ENCODE measurements around the gene CXCL10. TPM values are rescaled to one million over a fixed set of nuclear protein-coding genes. Genes with fewer than 3 reads are reported as not detected.

Gene CXCL10
- total and polyA plus RNA-seq, 4 experiments from 2014 or later = 0.39 to 0.76 (median 0.42) TPM; not detected in 1

GRCh38 chr4:76013540-76013939, 9.8 kb downstream of the CXCL10 start:
- Mint-ChIP-seq H3K36me3 (no peaks in the 10 kb centered on the region), H3K27ac (no peak overlapping the region), H3K9me3 (no peaks in the 10 kb centered on the region), H3K4me3 (no peak overlapping the region), H3K27me3 (peaks cover 0 to 3% of the 10 kb centered on the region in 2 donors), H3K4me1 (no peaks in the 10 kb centered on the region)
- DNase-seq = no peak
- no peaks in the 10 kb centered on the region for H3K36me3 ChIP-seq (ENCODE audit: insufficient read depth, low read length)
- no peaks in the 10 kb centered on the region for H3K4me1 ChIP-seq (ENCODE audit: insufficient read depth, low read length)
- CTCF ChIA-PET (ENCODE audit: partially characterized antibody) = interaction anchor here (1.5 kb wide), 1 partner anchor 53 kb away, joined by 3 read pairs; no protein-coding TSS in a partner anchor
- POLR2A ChIA-PET (ENCODE audit: partially characterized antibody) = no interaction called here
- H3K27ac ChIP-seq (ENCODE audit: low read depth, low read length) = no peak overlapping the region
- no peaks in the 10 kb centered on the region for H3K27me3 ChIP-seq (ENCODE audit: insufficient read depth, low read length)
- intact Hi-C loops (cut with micrococcal nuclease) = no loop called here
- no peaks in the 10 kb centered on the region for H3K9me3 ChIP-seq (ENCODE audit: control insufficient read depth in 1 of 2, low read length in 2 of 2)
- no peak overlapping the region for H3K4me3 ChIP-seq (ENCODE audit: low read length in 2 of 2)

- Histone ChIP-seq H3K27me3 (ENCODE audit: insufficient read depth, low read length) (no peaks in the 10 kb centered on the region), H3K4me3 (ENCODE audit: low read length in 2 of 2) (no peak overlapping the region), H3K4me1 (ENCODE audit: insufficient read depth, low read length) (no peaks in the 10 kb centered on the region), H3K27ac (ENCODE audit: low read depth, low read length) (no peak overlapping the region), H3K9me3 (ENCODE audit: control insufficient read depth in 1 of 2, low read length in 2 of 2) (no peaks in the 10 kb centered on the region), H3K36me3 (ENCODE audit: insufficient read depth, low read length) (no peaks in the 10 kb centered on the region)
- Mint-ChIP-seq H3K36me3 (no peaks in the 10 kb centered on the region), H3K4me3 (no peak overlapping the region), H3K27me3 (peaks cover 0 to 3% of the 10 kb centered on the region in 2 donors), H3K9me3 (no peaks in the 10 kb centered on the region), H3K27ac (no peak overlapping the region), H3K4me1 (no peaks in the 10 kb centered on the region)
- DNase-seq = no peak
- CTCF ChIA-PET (ENCODE audit: partially characterized antibody) = no interaction called here
- POLR2A ChIA-PET (ENCODE audit: partially characterized antibody) = no interaction called here
- intact Hi-C loops (cut with micrococcal nuclease) = no loop called here
Observed at GRCh38 chr4:76012388-76012801, 10.9 kb downstream of the CXCL10 start.

GRCh38 chr4:76011700-76012387, 11.5 kb downstream of the CXCL10 start:
- Mint-ChIP-seq H3K9me3 (no peaks in the 10 kb centered on the region), H3K4me3 (no peak overlapping the region), H3K27me3 (peaks cover 3% of the 10 kb centered on the region in 2 donors), H3K27ac (no peak overlapping the region), H3K4me1 (no peaks in the 10 kb centered on the region), H3K36me3 (no peaks in the 10 kb centered on the region)
- POLR2A ChIA-PET (ENCODE audit: partially characterized antibody) = no interaction called here
- no peaks in the 10 kb centered on the region for H3K36me3 ChIP-seq (ENCODE audit: insufficient read depth, low read length)
- CTCF ChIA-PET (ENCODE audit: partially characterized antibody) = no interaction called here
- no peak overlapping the region for H3K4me3 ChIP-seq (ENCODE audit: low read length in 2 of 2)
- H3K4me1 ChIP-seq (ENCODE audit: insufficient read depth, low read length) = no peaks in the 10 kb centered on the region
- DNase-seq = no peak
- no peaks in the 10 kb centered on the region for H3K9me3 ChIP-seq (ENCODE audit: control insufficient read depth in 1 of 2, low read length in 2 of 2)
- H3K27ac ChIP-seq (ENCODE audit: low read depth, low read length) = no peak overlapping the region
- intact Hi-C loops (cut with micrococcal nuclease) = no loop called here
- no peaks in the 10 kb centered on the region for H3K27me3 ChIP-seq (ENCODE audit: insufficient read depth, low read length)

- Histone ChIP-seq H3K4me1 (ENCODE audit: insufficient read depth, low read length) (no peaks in the 10 kb centered on the region), H3K4me3 (ENCODE audit: low read length in 2 of 2) (no peak overlapping the region), H3K36me3 (ENCODE audit: insufficient read depth, low read length) (no peaks in the 10 kb centered on the region), H3K9me3 (ENCODE audit: control insufficient read depth in 1 of 2, low read length in 2 of 2) (no peaks in the 10 kb centered on the region), H3K27ac (ENCODE audit: low read depth, low read length) (no peak overlapping the region), H3K27me3 (ENCODE audit: insufficient read depth, low read length) (no peaks in the 10 kb centered on the region)
- H3K9me3 Mint-ChIP-seq = no peaks in the 10 kb centered on the region
- H3K4me1 Mint-ChIP-seq = no peaks in the 10 kb centered on the region
- POLR2A ChIA-PET (ENCODE audit: partially characterized antibody) = no interaction called here
- H3K36me3 Mint-ChIP-seq = no peaks in the 10 kb centered on the region
- CTCF ChIA-PET (ENCODE audit: partially characterized antibody) = interaction anchor here (2.9 kb wide), 1 partner anchor 16 kb away, joined by 11 read pairs; no protein-coding TSS in a partner anchor
- no peak overlapping the region for H3K4me3 Mint-ChIP-seq
- peaks cover 3 to 4% of the 10 kb centered on the region in 2 donors for H3K27me3 Mint-ChIP-seq
- no peak overlapping the region for H3K27ac Mint-ChIP-seq
- DNase-seq = no peak
- intact Hi-C loops (cut with micrococcal nuclease) = no loop called here
Observed at GRCh38 chr4:76011018-76011670, 12.2 kb downstream of the CXCL10 start.

DNA sequence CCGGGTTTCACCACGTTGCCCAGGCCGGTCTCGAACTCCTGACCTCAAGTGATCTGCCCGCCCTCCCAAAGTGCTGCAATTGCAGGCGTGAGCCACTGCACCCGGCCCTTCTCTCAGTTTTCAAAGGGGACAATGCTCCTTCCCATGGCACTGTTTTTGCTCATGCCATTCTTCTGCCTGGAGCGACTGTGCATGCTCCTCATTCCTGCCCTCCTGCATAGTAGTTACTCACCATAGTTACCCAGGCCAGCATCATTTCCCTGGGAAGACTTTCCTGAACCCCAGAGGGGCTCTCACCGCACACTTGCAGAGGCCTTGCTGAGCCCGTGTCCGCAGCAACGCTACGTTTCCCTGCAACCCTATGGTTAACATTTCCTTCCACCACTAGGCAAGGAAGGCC, 12.7 kb downstream of the CXCL10 start:
- Mint-ChIP-seq H3K9me3 (no peaks in the 10 kb centered on the region), H3K27ac (no peak overlapping the region), H3K27me3 (peaks cover 6 to 8% of the 10 kb centered on the region in 2 donors), H3K36me3 (no peaks in the 10 kb centered on the region), H3K4me3 (no peak overlapping the region), H3K4me1 (no peaks in the 10 kb centered on the region)
- no peak for DNase-seq
- ChIA-PET CTCF (ENCODE audit: partially characterized antibody) (interaction anchor here (0.6 to 2.9 kb wide), 2 partner anchors 15 to 29 kb away, joined by 3 to 11 read pairs; no protein-coding TSS in a partner anchor), POLR2A (ENCODE audit: partially characterized antibody) (no interaction called here)
- Histone ChIP-seq H3K4me1 (ENCODE audit: insufficient read depth, low read length) (no peaks in the 10 kb centered on the region), H3K27me3 (ENCODE audit: insufficient read depth, low read length) (no peaks in the 10 kb centered on the region), H3K4me3 (ENCODE audit: low read length in 2 of 2) (no peak overlapping the region), H3K27ac (ENCODE audit: low read depth, low read length) (no peak overlapping the region), H3K36me3 (ENCODE audit: insufficient read depth, low read length) (no peaks in the 10 kb centered on the region), H3K9me3 (ENCODE audit: control insufficient read depth in 1 of 2, low read length in 2 of 2) (no peaks in the 10 kb centered on the region)
- intact Hi-C loops (cut with micrococcal nuclease) = no loop called here

GRCh38 chr4:76009311-76009710, 14.0 kb downstream of the CXCL10 start:
- no peaks in the 10 kb centered on the region for H3K4me1 ChIP-seq (ENCODE audit: insufficient read depth, low read length)
- ChIA-PET POLR2A (ENCODE audit: partially characterized antibody) (no interaction called here), CTCF (ENCODE audit: partially characterized antibody) (interaction anchor here (0.7 to 2.9 kb wide), 3 partner anchors 14 to 93 kb away, joined by 3 to 11 read pairs (median 4); no protein-coding TSS in a partner anchor)
- no peak overlapping the region for H3K4me3 ChIP-seq (ENCODE audit: low read length in 2 of 2)
- H3K36me3 ChIP-seq (ENCODE audit: insufficient read depth, low read length) = no peaks in the 10 kb centered on the region
- H3K27me3 ChIP-seq (ENCODE audit: insufficient read depth, low read length) = no peaks in the 10 kb centered on the region
- H3K4me1 Mint-ChIP-seq = no peaks in the 10 kb centered on the region
- H3K4me3 Mint-ChIP-seq = no peak overlapping the region
- no peak for DNase-seq
- H3K9me3 Mint-ChIP-seq = no peaks in the 10 kb centered on the region
- H3K9me3 ChIP-seq (ENCODE audit: control insufficient read depth in 1 of 2, low read length in 2 of 2) = no peaks in the 10 kb centered on the region
- H3K27me3 Mint-ChIP-seq = peaks cover 6 to 8% of the 10 kb centered on the region in 2 donors
- intact Hi-C loops (cut with micrococcal nuclease) = no loop called here
- H3K27ac Mint-ChIP-seq = no peak overlapping the region
- H3K27ac ChIP-seq (ENCODE audit: low read depth, low read length) = no peak overlapping the region
- no peaks in the 10 kb centered on the region for H3K36me3 Mint-ChIP-seq

DNA sequence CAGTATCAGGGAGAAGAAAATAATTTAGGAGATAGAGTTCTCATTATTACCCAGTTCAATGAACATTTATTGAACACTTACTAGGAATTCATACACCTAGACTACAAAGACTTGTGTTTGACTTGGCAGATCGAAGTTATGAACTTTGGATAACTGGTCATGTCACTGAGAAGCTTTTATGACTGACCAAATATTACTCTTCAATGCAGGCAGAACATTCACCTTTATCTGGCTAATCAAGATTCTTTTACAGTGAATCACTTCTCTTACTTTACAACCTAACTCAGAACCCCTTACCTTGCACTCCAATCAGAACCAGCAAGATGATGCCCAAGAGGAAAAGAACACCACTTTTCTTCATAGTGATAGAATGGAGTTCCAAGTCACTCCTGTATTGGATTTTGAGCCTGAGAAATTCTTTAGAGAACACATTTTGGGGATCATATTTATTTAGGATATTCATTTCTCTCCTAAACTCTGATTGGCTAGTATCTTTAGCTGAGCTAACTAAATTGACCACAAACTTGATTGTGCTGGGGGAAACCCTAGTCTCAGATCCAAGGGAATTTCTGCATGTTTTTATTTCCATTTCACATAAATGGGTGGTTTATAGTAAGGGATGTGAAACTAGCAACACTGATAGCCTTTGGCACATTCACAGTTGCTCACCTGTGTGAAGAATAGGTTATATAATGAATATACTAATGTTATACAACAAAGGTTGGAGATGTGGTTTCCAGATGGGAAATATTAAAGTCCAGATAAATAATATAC, 16.0 kb downstream of the CXCL10 start, which contains the start of gene CXCL9:
TSS of gene CXCL9 (minus strand) at position 421 of the 774 bp plus-strand sequence. CDS start at position 361, 60 bp downstream.
- H3K4me1 ChIP-seq (ENCODE audit: insufficient read depth, low read length) = no peaks in the 10 kb centered on the region
- Mint-ChIP-seq H3K36me3 (no peaks in the 10 kb centered on the region), H3K4me3 (no peak within 1 kb of the TSS), H3K4me1 (no peaks in the 10 kb centered on the region), H3K27me3 (peaks cover 3 to 16% of the 10 kb centered on the region in 2 donors), H3K9me3 (no peaks in the 10 kb centered on the region), H3K27ac (no peak within 1 kb of the TSS)
- intact Hi-C loops (cut with micrococcal nuclease) = no loop called here
- ChIA-PET CTCF (ENCODE audit: partially characterized antibody) (interaction anchor here (1.0 kb wide), 1 partner anchor 11 kb away, joined by 3 read pairs; no protein-coding TSS in a partner anchor), POLR2A (ENCODE audit: partially characterized antibody) (no interaction called here)
- H3K4me3 ChIP-seq (ENCODE audit: low read length in 2 of 2) = no peak within 1 kb of the TSS
- DNase-seq = no peak
- no peaks in the 10 kb centered on the region for H3K27me3 ChIP-seq (ENCODE audit: insufficient read depth, low read length)
- H3K9me3 ChIP-seq (ENCODE audit: control insufficient read depth in 1 of 2, low read length in 2 of 2) = no peaks in the 10 kb centered on the region
- H3K36me3 ChIP-seq (ENCODE audit: insufficient read depth, low read length) = no peaks in the 10 kb centered on the region
- no peak within 1 kb of the TSS for H3K27ac ChIP-seq (ENCODE audit: low read depth, low read length)

Data from CD4-positive, alpha-beta memory T cell (primary cell).